GM08714 (cell line): ENCODE measurements around the gene BEST4.
"Not testable (repeated sequence)": the region's sequence is repeated elsewhere in the genome, so short reads cannot be mapped to it uniquely, and the experiment has no call there.

Experiments
- H3K4me3 ChIP-seq: fragments of 200-500 bp; sonication (Bioruptor generic); 2 replicates; pipeline ENCODE4 v1.5.1; 2014; ENCODE audit warnings: mild to moderate bottlenecking, low read length, inconsistent platforms
- ZNF274 ChIP-seq: IDR thresholded peaks from 2 replicates; pipeline ENCODE4 v1.6.1; 2012; ENCODE audit warnings: mild to moderate bottlenecking, low read depth, low read length

BEST4 gene

DNA sequence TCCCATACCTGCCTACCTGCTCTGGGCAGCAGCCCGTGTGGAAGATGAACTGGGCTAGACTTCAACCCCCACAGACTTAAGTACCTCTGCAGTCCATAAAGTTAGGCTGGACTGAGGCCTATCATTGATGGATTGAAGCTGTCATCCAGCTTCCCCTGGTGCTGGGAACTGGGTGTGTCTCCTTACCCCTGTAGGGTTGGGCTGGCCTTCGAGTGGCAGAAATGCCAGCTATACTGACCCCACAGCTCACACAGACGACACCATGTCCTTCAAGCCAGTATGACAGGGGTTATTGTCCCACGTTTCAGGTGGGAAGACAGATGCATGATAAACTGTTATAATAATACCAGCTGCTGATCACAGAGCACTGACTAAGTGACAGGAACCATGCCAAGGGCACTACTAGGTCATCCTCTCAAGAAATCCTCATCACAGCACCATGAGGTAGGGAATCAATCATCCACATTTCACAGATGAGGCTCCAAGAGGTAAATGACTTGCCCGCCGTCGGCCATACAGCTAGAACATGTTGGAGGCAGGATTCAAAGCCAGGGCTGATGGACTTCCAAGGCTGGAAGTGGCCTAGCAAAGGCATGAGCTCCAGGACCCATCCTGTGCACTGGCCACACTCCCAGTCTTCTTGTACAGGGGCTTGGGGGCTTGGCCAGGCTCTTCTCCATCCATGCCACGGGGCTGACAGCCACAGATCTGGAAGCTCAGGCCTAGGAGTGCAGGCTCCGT lies at the start of gene BEST4:
TSS of gene BEST4 (minus strand) at position 51 of the 741 bp plus-strand sequence. CDS start 465 bp downstream, outside the sequence.
- TF ChIP-seq ZNF274 = no peak
- no peak within 1 kb of the TSS for H3K4me3 ChIP-seq

DNA sequence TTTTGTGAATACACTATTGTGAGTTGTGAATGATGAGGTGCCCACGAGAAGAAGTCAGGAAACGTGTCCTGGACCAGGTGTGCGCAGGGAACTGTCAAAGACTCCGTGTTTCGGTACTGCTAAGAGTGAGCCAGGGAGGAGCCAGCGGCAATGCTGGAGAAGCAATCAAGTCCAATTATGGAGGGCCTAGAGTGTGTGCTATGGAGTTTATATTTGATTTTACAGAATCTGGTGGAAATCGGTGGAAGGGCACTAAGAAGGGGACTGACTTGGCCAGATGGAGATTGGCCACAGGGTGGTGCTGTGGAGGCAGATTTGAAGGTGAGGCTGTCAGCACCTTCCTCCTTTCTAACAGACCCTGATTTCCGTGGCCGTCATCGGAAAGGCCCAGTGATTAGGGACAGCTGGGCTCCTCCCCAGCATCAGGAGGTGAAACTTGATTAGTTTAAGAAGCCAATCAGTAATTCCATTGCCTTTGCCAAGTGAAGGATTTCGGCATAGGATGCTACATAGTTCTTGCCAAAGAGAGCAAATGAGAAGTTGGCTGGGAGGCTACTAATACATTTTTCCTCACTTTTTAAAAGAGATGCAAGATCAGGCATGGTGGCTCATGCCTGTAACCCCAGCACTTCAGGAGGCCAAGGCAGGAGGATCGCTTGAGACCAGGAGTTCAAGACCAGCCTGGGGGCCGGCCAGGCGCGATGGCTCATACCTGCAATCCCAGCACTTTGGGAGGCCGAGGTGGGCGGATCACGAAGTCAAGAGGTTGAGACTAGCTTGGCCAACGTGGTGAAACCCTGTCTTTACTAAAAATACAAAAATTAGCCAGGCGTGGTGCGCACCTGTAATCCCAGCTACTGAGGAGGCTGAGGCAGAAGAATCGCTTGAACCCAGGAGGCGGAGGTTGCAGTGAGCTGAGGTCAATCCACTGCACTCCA lies 48.0 kb upstream of the BEST4 start:
- TF ChIP-seq ZNF274 = no peak
- H3K4me3 ChIP-seq = no peak overlapping the region

DNA sequence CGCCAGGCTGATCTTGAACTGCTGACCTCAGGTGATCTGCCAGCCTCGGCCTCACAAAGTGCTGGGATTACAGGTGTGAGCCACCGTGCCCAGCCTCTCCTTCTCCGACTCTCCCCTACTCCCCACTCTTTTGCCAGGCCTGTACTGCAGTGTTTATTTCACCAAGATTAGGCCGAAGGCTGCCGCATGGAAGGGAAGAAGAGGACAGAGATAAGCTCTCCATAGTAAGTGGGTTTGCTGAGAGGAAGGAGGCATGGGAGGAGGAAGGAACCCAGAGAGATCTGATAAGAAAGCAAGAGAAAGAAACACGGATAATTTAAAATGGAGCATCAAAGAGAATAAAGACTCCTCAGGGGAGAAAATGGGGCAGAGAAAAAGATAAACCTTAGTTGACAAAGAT lies 46.4 kb upstream of the BEST4 start:
- H3K4me3 ChIP-seq = no peak overlapping the region
- no peak for TF ChIP-seq ZNF274

DNA sequence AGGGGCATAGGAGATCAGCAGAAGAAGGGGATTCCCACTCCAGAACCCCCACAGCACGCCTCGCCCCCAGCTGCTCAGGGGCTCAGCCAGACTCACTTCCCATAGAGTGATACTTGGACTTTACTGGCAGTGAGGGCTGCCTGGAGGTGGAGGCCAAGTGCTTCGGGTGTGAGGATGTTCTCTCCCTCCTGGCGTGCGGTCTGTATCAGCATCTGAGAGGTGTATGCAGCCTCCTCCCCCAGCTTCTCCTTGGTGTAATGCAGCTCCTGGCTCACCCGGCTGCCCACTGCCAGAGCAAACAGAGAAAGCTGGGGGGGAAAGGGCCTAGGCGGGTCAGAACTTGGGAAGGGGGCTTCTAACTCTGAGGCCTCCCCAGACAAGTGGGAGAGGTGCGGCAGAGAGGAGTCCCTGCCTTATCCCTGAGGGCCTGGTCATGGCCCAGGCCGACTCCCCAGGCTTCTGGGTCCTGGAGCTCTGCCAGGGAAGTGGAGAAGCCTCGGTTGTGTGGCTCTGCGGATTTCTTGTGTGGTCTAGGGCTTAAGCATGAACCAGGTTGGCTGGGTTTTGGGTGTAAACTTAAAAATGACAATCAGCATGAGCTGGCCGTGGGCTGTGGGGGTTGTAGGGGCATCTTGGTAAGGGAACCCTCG lies 44.2 kb upstream of the BEST4 start:
- TF ChIP-seq ZNF274 = no peak
- no peak overlapping the region for H3K4me3 ChIP-seq

DNA sequence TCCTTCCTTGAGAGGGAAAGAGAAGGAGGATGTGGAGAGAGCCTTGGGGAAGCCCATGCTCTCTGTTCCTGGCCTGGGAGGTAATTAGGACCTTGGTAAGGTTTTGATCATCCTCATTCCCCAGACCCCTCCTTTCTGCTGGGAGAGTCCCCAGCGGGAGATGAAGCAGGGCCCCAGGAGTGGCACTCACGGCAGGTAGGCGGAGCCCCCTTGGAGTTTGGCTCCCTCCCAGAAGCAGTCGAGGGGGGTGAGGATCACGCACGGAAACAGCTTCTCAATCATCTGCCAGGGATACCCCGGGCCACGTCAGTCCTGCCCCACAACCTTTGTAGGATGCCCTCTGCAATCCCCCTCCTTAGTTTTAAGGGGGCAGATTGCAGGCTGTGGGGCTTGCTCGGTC lies 43.5 kb upstream of the BEST4 start:
- H3K4me3 ChIP-seq = no peak overlapping the region
- TF ChIP-seq ZNF274 = no peak

DNA sequence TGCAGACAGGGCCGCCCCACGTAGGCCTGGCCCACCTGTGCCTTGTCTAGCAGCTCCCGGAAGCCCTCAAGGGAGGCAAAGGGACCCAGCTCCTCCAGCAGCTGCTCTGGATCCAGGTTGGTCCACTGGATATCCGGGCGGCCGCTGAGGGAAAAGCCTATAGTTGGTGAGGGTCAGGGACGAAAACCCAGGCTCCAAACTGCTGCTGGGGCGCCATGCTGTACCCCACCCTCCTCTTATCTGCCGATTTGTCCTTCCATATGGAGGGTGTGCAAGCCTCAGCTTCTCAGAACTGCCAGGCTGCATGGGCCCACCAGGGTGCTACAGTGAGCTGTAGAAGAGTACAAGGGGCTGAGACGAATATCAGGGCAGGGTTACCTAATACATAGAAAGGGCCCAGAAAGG lies 42.9 kb upstream of the BEST4 start:
- no peak overlapping the region for H3K4me3 ChIP-seq
- TF ChIP-seq ZNF274 = no peak

DNA sequence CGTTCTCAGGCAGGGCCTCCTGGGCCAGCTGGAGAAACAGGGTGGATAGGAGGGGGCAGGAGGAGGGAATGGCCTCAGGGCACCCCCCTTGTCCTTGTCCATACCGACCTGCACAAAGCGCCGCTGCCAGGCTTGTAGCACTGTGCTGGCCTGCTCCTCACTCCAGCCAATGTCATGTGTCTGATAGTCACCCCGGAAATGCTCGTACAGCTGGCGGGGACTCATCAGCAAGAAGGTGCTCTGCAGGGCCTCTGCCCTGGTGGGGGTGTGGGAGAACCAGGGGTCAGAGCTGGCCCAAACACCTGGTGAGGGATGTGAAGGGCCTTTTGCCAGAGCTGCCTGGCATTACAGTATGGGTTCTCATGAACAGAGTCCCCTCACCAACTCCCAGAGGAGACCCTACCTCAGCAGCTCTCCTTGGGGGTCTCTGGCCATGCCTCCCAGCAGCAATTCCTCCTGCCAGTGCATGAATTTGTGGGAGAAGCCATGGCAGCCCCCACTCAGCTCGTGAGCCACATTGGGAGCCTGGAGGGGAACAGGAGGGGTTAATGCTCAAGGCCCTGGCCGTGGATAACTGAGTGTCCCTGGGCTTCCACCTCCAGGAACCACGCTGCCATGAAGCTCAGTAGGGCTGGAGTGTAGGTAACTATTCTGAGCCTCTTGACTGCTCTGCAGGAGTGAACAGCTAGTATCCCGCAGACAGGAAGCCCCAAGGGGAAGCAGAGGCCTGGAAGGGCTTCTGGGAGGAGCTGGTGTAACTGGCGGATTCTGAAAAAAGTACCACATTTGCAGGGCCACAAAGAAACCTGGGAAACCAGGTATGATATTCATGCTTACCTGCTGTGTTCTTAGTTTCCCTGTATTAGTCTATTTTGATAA lies 41.8 kb upstream of the BEST4 start:
- no peak overlapping the region for H3K4me3 ChIP-seq
- no peak; the same call in 1 of the 2 replicates for TF ChIP-seq ZNF274

DNA sequence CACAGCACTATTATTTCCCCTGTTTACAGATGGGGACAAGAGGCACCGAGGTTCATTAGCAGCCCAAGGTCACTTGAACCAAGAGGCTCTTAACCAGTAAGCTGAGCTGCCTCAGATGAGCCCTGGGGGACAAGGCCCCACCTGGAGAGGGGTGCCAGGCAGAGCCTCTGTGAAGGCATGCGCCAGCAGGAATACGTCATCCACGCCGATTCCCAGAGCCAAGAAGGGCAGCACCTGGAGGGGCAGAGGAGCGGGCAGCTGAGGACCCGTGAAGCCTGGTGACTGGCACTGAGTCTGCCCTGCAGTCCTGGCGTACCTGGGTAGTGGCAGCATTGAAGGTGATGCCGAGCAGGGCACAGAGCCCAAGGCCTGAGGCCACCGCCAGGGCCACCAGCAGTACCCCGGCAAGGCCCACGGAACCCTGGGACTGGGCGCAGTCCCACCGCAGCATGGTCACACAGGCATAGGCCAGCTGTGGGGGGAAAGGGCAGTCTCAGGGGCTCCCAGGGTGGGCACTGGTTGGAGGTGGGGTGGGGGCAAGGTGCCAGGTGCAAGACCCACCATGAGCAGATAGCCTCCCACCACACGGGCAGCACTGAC lies 41.0 kb upstream of the BEST4 start:
- H3K4me3 ChIP-seq = no peak overlapping the region
- no peak for TF ChIP-seq ZNF274

DNA sequence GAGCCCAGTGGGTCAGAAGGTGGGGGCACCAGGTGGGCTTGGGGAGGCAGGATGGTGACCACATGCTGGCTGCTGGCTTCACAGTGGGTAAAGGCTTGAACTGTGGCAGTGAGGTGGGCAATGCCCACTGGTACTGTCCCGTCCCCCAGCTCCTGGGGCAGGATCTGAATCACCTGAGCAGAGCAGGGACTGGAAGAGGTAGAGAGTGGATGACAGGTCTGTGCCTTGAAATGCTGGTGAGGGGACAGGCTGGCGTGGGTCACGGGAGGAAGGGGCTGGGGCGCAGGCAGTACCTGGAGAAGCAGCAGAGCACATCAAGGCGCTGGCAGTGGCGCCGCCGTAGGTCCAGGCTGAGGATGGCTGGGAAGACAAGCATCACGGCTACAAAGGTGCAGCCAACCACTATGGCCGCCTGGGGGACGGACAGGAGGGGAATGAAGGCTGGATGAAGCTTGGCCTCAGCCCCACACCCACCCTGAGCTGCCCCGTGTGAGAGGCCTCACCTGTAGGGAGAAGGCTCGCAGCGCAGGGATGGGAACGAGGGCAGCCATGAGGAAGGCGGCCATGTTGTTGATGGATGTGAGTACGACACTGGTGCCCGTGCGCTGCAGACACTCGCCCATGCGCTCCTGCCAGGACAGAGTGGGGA lies 40.2 kb upstream of the BEST4 start:
- no peak overlapping the region for H3K4me3 ChIP-seq
- no peak for TF ChIP-seq ZNF274

DNA sequence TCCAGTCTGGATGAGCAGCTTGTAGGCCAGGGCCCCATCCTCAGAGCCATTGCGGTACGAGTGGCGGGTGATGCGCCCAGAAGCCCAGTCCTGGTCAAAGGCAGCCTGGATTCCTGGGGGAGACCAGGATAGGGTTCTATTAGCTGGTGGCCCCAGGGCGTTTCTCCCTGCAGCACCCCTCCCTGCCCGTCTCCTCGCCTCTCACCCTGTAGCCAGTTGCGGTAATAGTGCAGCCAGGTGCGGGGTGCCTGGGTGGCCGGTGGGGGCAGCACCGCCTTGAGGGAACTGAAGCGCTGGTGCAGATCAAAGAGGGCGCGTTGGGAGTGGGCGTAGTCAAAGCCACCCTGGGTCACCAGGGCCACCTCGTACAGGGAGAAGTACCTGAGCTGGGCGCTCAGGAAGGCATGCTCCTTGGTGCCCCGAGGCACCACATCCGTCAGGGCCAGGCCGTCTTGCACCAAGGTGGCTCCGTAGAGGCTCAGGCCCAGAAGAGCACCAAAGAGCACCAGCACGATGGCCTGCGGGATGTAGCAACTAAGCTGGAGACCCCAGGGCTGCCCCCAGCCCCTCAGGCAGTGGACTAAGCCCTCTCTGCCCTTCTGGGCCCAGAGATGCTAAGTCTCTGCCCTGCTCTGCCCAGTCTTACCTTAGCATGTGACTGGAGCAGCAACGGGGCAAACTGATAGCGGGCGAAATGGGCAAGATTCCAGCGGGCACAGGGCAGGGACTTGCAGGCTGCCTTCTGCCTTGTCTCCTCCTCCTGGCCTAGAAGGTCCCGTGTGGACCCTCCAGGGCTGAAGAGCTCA lies 39.4 kb upstream of the BEST4 start:
- no peak overlapping the region for H3K4me3 ChIP-seq
- no peak for TF ChIP-seq ZNF274

DNA sequence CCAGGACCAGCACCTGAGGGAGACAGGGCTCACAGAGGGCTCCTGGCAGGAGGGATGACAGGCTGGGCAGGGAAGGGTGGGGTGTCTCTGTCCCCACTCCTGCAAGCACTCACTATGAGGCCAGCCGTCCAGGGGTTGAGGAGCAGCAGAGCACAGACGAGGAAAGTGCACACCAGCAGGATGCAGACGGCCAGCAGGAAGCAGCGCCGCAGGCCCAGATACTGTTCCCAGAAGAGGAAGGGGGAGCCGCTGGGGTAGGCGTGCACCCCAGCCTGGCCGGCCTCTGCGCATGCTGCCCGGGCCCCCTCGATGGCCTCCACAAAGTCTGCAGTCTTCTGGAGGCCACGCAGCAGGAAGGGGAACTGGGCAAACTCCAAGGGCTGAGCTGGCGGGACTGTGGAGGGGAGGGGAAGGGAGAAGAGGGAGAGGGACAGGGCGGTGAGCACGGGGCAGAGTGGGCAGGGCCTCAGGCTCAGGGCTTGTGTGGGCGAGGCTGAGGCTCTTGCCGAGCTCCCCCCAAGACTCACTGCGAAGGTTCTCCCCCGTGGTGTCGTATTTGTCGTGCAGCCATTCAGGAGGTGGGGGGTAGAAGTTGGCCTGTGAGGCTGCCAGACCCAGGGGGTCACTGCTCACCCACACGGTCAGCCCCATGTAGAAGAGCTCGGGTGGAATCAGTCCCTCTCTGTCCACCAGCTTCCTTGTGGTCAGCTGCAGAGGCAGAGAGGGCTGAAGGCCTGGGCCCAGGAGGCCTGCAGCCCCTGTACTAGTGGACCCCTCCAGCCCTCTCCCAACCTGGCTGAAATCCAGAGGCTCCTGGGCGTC lies 38.6 kb upstream of the BEST4 start:
- no peak for TF ChIP-seq ZNF274
- no peak overlapping the region for H3K4me3 ChIP-seq

DNA sequence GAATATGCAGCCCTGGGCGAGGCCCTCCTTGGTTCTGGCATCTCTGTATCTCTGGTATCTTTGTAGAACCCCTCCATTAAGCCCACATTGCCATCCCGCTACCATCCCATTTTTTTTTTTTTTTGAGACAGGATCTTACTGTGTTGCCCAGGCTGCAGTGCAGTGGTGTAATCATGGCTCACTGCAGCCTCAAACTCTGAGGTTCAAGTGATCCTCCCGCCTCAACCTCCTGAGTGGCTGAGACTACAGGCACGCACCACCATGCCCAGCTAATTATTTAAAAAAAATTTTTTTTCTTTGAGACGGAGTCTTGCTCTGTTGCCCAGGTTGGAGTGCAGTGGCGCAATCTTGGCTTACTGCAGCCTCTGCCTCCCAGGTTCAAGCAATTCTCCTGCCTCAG lies 36.4 kb upstream of the BEST4 start:
- not testable (repeated sequence) for H3K4me3 ChIP-seq
